Renal cortex interstitium (tissue), 11 donors: Measurements from ENCODE around the gene ERBB3. TPM values are rescaled to one million over a fixed set of nuclear protein-coding genes. Genes with fewer than 3 reads are reported as not detected.
A peak's percentile ranks its signal among the peaks of the same experiment; 100 is the strongest.
"Not testable (repeated sequence)": the region's sequence is repeated elsewhere in the genome, so short reads cannot be mapped to it uniquely, and the experiment has no call there.

Experiments
- DNase-seq, 11 donors: peaks; one replicate each; pipeline ENCODE4 v3.0.0-alpha.2; 2013; ENCODE audit warnings: low read depth in 9 of 11, low spot score in 4 of 11; ENCODE audit errors: extremely low read depth in 1 of 11
- polyA plus RNA-seq, 3 donors: library from polyadenylated mRNA; unstranded; fragments of 120-200 nt; gene quantifications; one replicate each; pipeline ENCODE4 v1.2.1, GENCODE V29; 2013; ENCODE audit not compliant: insufficient read length in 3 of 3

ERBB3 gene
- polyA plus RNA-seq, 3 donors, result 73.5 to 119 (median 96.1) TPM

DNA sequence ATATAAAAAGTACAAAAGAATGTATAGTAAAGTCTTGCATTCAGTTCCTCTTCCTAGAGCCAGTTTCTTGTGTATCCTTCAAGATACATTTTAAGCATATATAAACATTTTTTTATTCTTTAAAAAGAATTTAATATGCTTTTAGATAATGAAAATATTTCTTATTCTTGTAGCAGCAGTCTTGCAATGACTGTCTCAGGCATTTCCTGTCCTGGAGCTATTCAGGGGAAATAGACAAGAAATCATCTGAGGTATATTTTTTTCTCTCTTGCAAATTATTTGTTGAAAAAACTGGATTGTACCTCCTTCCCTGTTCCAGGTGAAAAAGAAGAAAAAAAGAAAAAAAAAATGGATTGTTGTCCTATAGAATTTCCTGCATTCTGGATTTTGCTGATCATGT lies 17.0 kb upstream of the ERBB3 start:
- DNase-seq, result no peak

DNA sequence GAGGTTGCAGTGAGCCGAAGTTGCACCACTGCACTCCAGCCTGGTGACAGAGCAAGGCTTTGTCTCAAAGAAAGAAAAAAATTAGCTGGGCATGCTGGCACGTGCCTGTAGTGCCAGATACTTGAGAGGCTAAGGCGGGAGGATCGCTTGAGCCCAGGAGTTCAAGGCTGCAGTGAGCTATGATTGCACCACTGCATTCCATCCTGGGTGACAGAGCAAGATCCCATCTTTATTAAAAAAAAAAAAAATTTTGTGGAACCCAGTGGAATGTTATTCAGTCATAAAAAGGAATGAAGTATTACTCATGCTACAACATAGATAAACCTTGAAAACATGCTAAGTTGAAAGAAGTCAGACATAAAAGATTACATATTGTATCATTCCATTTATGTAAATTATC lies 8.3 kb upstream of the ERBB3 start:
- DNase-seq, result no peak

DNA sequence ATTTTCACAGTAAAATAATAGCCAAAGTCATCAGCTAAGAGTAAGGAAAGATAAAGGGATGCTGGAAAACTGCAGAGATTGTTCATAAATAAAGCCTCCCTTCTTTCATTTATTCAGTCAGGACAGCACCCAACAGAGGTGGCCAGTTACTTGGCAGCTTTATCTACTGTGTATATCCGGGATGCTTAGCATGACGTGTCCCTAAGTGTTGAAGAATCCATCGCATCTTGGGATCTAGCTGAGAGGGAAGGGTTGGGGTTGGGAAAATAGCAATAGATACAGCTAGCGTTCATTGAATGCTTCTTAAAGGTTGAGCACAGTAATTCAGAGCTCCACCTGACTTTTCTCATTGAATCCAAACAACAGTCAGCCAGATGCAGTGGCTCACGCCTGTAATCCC lies 5.6 kb upstream of the ERBB3 start:
- no peak for DNase-seq

DNA sequence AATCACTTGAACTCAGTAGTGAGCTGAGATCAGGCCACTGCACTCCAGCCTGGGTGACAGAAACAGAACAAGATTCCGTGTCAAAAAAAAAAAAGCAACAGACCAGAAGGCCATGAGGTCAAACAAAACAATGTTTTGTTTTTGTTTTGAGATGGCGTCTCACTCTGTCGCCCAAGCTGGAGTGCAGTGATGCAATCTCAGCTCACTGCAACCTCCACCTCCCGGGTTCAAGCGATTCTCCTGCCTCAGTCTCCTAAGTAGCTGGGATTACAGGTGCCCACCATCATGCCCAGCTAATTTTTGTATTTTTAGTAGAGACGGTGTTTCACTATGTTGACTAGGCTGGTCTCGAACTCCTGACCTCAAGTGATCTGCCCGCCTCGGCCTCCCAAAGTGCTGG lies 2.0 kb upstream of the ERBB3 start:
- DNase-seq, result not testable (repeated sequence)

DNA sequence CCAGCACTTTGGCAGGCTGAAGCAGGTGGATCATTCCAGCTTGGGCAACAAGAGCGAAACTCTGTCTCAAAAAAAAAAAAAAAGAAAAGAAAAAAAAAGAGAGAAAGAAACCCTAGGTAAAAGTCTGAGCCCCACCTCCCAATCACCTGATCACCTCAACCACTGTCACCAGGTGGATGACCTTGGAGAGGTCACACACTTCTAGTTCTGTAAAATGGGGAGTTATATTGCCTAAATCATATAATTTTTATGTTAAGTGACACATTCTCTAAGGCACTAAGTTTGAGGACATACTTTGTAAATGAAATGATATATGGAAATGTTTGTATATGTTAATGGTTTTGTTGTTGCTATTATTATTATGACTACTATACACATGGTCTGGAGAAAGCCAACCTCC lies 1.5 kb upstream of the ERBB3 start:
- no peak for DNase-seq

DNA sequence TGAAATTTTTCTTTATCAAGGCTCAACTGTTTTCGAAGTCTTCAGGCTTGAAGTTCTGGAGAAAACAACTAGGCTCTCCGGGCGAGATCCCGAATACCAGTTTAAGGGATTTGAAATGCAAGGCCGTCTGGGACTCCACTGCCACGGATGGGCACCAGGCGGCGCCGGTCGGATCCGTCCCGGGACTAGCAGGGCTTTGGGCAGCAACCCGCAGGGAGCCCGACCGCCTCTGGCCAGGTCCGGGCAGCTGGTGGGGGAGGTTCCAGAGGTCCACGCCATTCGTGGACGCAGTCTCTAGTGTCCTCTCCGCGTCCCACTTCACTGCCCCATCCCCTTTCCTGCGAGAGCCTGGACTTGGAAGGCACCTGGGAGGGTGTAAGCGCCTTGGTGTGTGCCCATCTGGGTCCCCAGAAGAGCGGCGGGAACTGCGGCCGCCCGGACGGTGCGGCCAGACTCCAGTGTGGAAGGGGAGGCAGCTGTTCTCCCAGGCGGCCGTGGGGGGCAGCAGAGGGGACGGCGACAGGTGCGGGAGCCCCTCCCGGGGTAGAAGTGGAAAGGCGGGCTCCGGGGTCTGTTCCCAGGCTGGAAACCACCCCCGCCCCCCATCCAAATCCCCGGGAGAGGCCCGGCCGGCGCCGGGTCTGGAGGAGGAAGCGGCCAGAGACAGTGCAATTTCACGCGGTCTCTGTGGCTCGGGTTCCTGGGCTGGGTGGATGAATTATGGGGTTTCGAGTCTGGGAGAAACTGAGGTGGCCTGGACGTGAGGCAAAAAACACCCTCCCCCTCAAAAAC lies 838 bp upstream of the ERBB3 start:
- DNase-seq, result peak; percentile 60 to 78 (median 71)

DNA sequence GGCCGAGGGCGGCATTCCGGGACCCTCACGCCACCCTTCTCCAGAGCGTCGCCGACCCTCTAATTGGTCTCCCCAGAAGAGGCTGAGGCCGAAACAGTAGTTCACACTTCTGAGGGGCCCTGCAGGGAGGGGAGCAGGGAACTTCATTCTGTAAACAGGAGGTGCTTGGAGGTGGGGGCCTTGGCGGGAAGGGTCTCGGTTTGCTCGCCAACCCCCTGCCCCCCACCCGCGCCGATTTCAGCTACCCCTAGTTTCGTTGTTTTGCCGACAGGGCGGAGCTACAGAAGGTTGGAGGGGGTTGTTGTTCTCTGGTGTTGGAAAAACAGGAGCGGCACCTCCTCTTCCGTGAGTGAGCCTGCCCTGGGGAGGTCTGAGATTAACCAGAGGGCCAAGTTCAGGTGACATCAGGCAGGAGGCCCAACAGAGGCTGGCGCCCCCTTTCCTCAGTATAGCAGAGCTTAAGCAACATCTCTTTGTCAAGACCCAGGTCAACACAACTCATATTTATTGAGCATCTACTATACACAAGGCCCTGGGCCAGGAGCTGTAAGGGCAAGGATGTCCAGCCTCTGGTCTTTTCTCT lies 682 bp downstream of the ERBB3 start:
- peak in 1 of 11 donors; percentile 40 for DNase-seq

DNA sequence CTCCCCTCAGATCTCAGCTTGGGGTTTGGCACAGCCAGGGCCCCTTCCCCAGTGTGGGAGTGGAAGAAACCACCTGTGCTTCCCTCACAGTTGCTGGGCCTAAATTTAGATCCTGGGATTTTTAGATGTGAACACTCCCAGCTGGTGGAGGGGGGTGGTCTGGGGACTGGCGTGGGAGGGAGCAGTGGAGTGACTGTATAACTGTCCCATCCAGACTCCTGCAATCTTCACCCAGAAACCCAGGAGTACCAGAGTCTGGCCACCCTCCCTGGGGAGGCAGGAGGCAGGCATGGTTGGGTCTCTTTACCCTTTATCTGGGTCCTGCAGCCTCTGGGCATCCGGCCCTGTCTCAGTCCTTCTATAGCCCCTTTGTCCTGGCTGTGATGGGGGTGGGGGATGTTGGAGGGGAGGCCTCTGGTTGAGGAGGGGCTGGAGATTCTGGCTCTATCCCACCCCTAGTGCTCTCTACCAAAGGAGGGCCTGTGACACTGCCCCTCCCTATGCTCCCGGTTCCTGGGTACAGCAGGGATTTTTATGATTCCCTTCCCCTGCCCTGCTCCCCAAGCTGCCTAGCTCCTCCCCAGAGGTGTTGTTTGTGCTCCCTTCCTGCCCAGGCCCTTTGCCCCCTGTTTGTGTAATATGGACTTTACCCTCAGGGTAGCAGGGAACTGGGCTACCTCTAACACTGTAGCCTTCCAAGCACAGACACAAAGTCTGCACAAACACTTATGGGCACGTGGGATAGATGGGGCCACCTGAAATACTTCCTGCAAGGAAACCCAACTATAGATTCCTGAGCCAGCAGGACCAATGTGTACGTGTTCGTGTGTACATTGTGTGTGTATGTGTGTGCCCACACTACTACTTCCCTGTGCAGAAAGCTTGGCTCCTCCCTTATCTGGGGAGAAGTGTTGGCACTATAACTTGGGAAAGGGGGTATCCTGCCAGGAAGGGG lies 1.7 kb downstream of the ERBB3 start:
- DNase-seq, result no peak

DNA sequence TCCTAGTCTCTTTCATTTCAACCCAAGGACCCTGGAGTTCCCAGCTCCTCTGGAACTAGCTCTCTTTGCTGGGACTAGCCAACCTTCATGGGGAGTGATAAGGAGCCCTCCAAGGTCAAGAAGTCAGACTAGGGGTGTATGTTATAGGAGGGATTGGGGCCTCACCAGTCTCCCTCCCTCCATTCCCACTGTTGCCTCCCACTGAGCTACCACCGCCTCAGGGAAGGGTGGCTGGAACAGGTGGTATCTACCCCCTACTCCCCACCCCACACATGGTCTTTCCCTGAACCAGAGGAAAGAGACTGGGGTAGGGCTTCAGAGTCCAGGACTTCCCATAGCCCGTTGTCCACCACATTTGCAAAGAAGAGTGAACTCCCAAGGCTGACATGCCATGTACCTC lies 2.4 kb downstream of the ERBB3 start:
- DNase-seq, result no peak

DNA sequence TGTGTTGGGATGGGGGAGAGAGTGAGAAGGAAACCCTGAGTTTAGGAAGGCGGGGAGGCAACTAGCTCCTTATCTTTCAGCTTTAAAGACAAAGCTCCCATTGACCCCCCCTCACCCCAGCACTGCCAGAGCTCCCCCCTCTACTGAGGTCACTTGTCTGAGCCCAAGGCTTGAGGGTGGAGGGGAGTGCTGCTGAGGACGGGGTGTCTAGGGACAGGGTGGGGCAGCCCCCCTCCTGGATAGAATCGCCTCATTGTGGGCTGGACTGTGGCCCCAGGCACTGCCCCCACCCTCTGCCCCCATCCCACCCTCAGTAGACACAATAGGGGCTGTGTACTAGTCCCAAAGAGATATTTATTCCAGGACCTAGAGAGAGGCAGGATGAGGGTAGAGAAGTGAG lies 3.0 kb downstream of the ERBB3 start:
- no peak for DNase-seq

DNA sequence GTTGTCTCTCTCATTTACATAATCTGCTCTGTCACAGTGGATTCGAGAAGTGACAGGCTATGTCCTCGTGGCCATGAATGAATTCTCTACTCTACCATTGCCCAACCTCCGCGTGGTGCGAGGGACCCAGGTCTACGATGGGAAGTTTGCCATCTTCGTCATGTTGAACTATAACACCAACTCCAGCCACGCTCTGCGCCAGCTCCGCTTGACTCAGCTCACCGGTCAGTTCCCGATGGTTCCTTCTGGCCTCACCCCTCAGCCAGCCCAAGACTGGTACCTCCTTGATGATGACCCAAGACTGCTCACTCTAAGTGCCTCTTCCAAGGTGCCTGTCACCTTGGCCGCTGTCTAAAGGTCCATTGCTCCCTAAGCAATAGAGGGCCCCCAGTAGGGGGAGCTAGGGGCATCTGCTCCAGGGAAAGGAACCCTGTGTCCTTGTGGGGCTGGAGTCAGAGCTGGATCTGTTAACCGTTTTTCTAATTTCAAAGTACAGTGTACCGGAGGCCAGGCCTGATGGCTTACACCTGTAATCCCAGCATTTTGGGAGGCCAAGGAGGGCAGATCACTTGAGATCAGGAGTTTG lies 5.1 kb downstream of the ERBB3 start:
- no peak for DNase-seq

DNA sequence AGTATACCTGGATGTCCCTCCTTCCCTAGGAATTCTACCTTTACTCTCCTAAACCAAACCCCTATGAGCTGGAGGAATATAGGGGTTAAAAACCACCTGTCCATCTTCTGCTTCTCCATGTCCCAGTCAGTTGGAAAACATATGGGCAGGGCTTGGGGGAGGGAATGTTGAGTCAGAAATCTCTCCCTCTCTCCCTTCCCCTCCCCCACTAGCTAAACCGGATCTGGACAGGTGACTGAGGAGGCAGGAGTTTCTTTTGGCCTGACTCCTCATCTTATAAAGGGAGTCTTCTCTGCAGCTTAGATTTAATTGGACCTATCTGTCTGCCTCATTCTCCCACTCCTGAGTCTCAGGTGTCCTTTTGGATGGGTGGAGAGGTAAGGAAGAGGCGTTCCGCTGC lies 6.1 kb downstream of the ERBB3 start:
- no peak for DNase-seq

DNA sequence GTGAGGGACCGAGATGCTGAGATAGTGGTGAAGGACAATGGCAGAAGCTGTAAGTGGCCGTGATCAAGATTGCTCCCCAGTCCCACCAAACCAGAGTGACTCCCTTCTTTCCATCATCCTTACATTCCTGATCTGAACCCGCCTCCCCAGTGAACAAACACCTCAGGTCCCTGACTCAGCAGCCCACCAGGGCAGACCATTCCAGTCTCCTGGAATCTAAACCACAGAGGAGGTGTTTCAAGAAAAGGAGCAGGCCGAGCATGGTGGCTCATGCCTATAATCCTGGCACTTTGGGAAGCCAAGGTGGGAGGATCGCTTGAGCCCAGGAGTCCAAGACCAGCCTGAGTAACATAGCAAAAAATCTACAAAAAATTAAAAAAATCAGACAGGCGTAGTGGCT lies 6.6 kb downstream of the ERBB3 start:
- no peak for DNase-seq

DNA sequence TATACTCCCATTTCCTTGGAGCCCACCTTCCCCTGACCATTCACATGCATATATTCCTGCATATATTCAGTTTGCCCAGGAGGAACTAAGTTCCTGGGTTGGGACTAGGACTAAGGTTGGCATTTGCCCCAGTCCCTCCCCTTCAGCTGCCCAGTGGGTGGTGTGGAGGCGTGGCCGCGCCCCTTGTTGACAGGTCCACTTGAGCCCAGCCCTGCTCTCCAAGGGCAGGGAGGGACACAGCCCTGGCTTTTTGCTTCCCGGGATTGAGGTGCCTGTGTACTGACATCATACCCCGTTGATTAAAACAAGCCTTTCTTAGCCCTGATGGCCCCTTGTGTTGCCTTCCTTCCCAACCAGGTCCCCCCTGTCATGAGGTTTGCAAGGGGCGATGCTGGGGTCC lies 7.3 kb downstream of the ERBB3 start:
- no peak for DNase-seq

DNA sequence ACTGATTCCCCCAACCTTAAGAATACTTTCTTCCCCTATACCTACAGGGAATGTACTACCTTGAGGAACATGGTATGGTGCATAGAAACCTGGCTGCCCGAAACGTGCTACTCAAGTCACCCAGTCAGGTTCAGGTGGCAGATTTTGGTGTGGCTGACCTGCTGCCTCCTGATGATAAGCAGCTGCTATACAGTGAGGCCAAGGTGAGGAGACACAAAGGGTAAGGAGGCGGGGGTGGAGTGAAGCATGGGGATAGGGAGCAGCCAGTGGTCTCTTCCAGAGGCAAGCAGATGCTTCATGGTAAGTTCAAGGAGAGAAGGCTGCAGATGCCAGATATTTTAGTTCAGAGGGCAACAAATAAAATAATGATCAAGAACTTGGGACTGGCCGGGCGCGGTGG lies 17.8 kb downstream of the ERBB3 start:
- no peak for DNase-seq

DNA sequence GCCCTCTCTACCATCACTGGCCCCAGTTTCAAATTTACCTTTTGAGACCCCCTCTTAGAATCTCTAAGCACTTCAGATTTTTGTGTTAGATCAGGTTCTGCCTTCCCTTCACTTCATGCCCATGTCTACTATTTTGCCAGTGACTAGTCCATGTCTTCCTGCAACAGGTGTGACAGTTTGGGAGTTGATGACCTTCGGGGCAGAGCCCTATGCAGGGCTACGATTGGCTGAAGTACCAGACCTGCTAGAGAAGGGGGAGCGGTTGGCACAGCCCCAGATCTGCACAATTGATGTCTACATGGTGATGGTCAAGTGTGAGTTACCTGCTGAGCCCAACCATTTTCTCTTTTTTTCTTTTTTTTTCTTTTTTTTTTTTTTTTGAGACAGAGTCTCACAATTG lies 18.6 kb downstream of the ERBB3 start:
- no peak for DNase-seq

DNA sequence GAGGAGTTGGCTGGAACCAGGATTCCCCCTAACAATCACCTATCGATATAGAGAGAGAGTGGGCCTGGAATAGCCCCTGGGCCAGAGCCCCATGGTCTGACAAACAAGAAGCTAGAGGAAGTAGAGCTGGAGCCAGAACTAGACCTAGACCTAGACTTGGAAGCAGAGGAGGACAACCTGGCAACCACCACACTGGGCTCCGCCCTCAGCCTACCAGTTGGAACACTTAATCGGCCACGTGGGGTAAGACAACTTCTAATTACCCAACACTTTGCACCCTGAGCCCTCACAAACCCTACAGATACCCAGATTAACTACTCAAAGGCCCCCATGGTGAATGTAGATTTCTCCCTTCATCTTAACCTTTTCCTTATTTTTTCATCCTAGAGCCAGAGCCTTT lies 19.8 kb downstream of the ERBB3 start:
- DNase-seq, result no peak

DNA sequence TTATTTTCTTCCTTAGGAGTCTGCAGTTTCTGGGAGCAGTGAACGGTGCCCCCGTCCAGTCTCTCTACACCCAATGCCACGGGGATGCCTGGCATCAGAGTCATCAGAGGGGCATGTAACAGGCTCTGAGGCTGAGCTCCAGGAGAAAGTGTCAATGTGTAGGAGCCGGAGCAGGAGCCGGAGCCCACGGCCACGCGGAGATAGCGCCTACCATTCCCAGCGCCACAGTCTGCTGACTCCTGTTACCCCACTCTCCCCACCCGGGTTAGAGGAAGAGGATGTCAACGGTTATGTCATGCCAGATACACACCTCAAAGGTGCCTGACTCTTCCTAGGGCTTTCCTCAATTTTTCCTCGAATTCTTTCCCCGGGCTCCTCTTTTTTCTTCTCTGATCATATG lies 21.1 kb downstream of the ERBB3 start:
- DNase-seq, result no peak

DNA sequence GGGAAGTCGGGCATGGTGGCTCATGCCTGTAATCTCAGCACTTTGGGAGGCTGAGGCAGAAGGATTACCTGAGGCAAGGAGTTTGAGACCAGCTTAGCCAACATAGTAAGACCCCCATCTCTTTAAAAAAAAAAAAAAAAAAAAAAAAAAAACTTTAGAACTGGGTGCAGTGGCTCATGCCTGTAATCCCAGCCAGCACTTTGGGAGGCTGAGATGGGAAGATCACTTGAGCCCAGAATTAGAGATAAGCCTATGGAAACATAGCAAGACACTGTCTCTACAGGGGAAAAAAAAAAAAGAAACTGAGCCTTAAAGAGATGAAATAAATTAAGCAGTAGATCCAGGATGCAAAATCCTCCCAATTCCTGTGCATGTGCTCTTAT lies 22.7 kb downstream of the ERBB3 start:
- no peak for DNase-seq
